GM23338 (cell line): ENCODE data around the gene BIRC6.

Source experiments
- CTCF ChIP-seq, 2 experiments: fragments of 200-600 bp in 1 of 2; sonication (generic) in 1 of 2; conservative IDR thresholded peaks; 2 replicates each; pipeline versions ENCODE4 v1.5.1 to v1.6.1; 2016 to 2017; ENCODE audit warnings: antibody characterized with exemption in 2 of 2, low read depth in 2 of 2, mild to moderate bottlenecking in 2 of 2, moderate library complexity in 1 of 2
- EZH2 ChIP-seq: fragments of 200-600 bp; sonication (generic); IDR thresholded peaks from one replicate; pipeline ENCODE4 v1.8.0; 2017; ENCODE audit warnings: antibody characterized with exemption, mild to moderate bottlenecking, low read depth; ENCODE audit not compliant: unreplicated experiment
- EZH2phosphoT487 ChIP-seq: fragments of 200-600 bp; sonication (generic); IDR thresholded peaks from one replicate; pipeline ENCODE4 v1.8.1; 2018; ENCODE audit warnings: antibody characterized with exemption; ENCODE audit not compliant: unreplicated experiment
- POLR2AphosphoS5 ChIP-seq: IDR thresholded peaks from 2 replicates; pipeline ENCODE4 v1.6.1; 2016; ENCODE audit warnings: antibody characterized with exemption, low read depth

- no peak for TF ChIP-seq CTCF (conservative IDR thresholded peaks at IDR 0.05; ENCODE audit: low read depth in 2 of 2)
- no peak for TF ChIP-seq EZH2phosphoT487
- no peak for TF ChIP-seq POLR2AphosphoS5
- no peak for TF ChIP-seq EZH2
These were observed 67.9 kb downstream of the BIRC6 start for GRCh38 chr2:32424739-32425138.
